ENCODE measurements around the gene NOXA1. TPM values are rescaled to one million over a fixed set of nuclear protein-coding genes. Genes with fewer than 3 reads are reported as not detected.

Gene NOXA1
- total RNA-seq, 1 experiment from 2014 or later, result 0.28 TPM

- TF ChIP-seq CTCF (conservative IDR thresholded peaks at IDR 0.05; ENCODE audit: low read depth, low read length) (no peak), EZH2 (IDR thresholded peaks at IDR 0.05; ENCODE audit: borderline replicate concordance, low read depth, low read length, poor library complexity, severe bottlenecking) (no peak)
- no peaks in the 10 kb centered on the region for H3K4me1 ChIP-seq (ENCODE audit: insufficient read depth, low read length, poor library complexity, severe bottlenecking)
- intact Hi-C loops (cut with micrococcal nuclease; ENCODE audit: unreplicated experiment), result no loop called here
- H3K27ac ChIP-seq (ENCODE audit: low read depth, low read length, poor library complexity, severe bottlenecking), result no peak overlapping the region
- H3K9me3 ChIP-seq (ENCODE audit: low read depth, low read length, poor library complexity, severe bottlenecking), result no peaks in the 10 kb centered on the region
- H3K4me3 ChIP-seq (ENCODE audit: low read depth, low read length, poor library complexity, severe bottlenecking), result no peak overlapping the region
- no peaks in the 10 kb centered on the region for H3K36me3 ChIP-seq (ENCODE audit: insufficient read depth, low read length, poor library complexity, severe bottlenecking)
- CTCF ChIA-PET, result interaction anchor here (0.6 kb wide), 1 partner anchor 15 kb away, joined by 3 read pairs; no protein-coding TSS in a partner anchor
- no peaks in the 10 kb centered on the region for H3K27me3 ChIP-seq (replicated peaks; ENCODE audit: insufficient read depth, low read depth, low read length, poor library complexity)
- no TSS peak for BruUV-seq (replicated peaks)
- POLR2A ChIA-PET (ENCODE audit: low non-redundant PET), result no interaction called here
- DNase-seq (ENCODE audit: low spot score), result no peak
These were observed 30.8 kb upstream of the NOXA1 start for GRCh38 chr9:137392232-137393007.

- Histone ChIP-seq H3K36me3 (ENCODE audit: insufficient read depth, low read length, poor library complexity, severe bottlenecking) (no peaks in the 10 kb centered on the region), H3K4me1 (ENCODE audit: insufficient read depth, low read length, poor library complexity, severe bottlenecking) (no peaks in the 10 kb centered on the region), H3K9me3 (ENCODE audit: low read depth, low read length, poor library complexity, severe bottlenecking) (no peaks in the 10 kb centered on the region), H3K27me3 (replicated peaks; ENCODE audit: insufficient read depth, low read depth, low read length, poor library complexity) (no peaks in the 10 kb centered on the region), H3K27ac (ENCODE audit: low read depth, low read length, poor library complexity, severe bottlenecking) (no peak overlapping the region), H3K4me3 (ENCODE audit: low read depth, low read length, poor library complexity, severe bottlenecking) (no peak overlapping the region)
- ChIA-PET POLR2A (ENCODE audit: low non-redundant PET) (no interaction called here), CTCF (interaction anchor here (0.6 kb wide), 1 partner anchor 9 kb away, joined by 10 read pairs; no protein-coding TSS in a partner anchor)
- no TSS peak for BruUV-seq (replicated peaks)
- intact Hi-C loops (cut with micrococcal nuclease; ENCODE audit: unreplicated experiment), result no loop called here
- DNase-seq (ENCODE audit: low spot score), result no peak
- TF ChIP-seq CTCF (conservative IDR thresholded peaks at IDR 0.05; ENCODE audit: low read depth, low read length) (no peak), EZH2 (IDR thresholded peaks at IDR 0.05; ENCODE audit: borderline replicate concordance, low read depth, low read length, poor library complexity, severe bottlenecking) (no peak)
These were observed 29.7 kb upstream of the NOXA1 start for GRCh38 chr9:137393176-137394150.

GRCh38 chr9:137394866-137395665 is 28.1 kb upstream of the NOXA1 start:
- no peak for DNase-seq (ENCODE audit: low spot score)
- CTCF ChIA-PET, result no interaction called here
- H3K4me3 ChIP-seq (ENCODE audit: low read depth, low read length, poor library complexity, severe bottlenecking), result no peak overlapping the region
- no peaks in the 10 kb centered on the region for H3K4me1 ChIP-seq (ENCODE audit: insufficient read depth, low read length, poor library complexity, severe bottlenecking)
- no TSS peak for BruUV-seq (replicated peaks)
- H3K27me3 ChIP-seq (replicated peaks; ENCODE audit: insufficient read depth, low read depth, low read length, poor library complexity), result no peaks in the 10 kb centered on the region
- no peaks in the 10 kb centered on the region for H3K36me3 ChIP-seq (ENCODE audit: insufficient read depth, low read length, poor library complexity, severe bottlenecking)
- H3K27ac ChIP-seq (ENCODE audit: low read depth, low read length, poor library complexity, severe bottlenecking), result no peak overlapping the region
- no peak for TF ChIP-seq EZH2 (IDR thresholded peaks at IDR 0.05; ENCODE audit: borderline replicate concordance, low read depth, low read length, poor library complexity, severe bottlenecking)
- no peak for TF ChIP-seq CTCF (conservative IDR thresholded peaks at IDR 0.05; ENCODE audit: low read depth, low read length)
- POLR2A ChIA-PET (ENCODE audit: low non-redundant PET), result no interaction called here
- no peaks in the 10 kb centered on the region for H3K9me3 ChIP-seq (ENCODE audit: low read depth, low read length, poor library complexity, severe bottlenecking)
- intact Hi-C loops (cut with micrococcal nuclease; ENCODE audit: unreplicated experiment), result no loop called here
